HG03442 (cell line): ENCODE results near the gene DLGAP5.

Experiments
- ATAC-seq: cut with Tn5 transposase; IDR thresholded peaks from one replicate; pipeline ENCODE4 v1.9.1; 2021; ENCODE audit warnings: mild to moderate bottlenecking, moderate library complexity; ENCODE audit not compliant: unreplicated experiment

Gene DLGAP5

GRCh38 chr14:55116246-55117030 lies 74.9 kb downstream of the DLGAP5 start:
- ATAC-seq: no peak

GRCh38 chr14:55115861-55116245 lies 75.5 kb downstream of the DLGAP5 start:
- ATAC-seq: no peak

GRCh38 chr14:55115460-55115859 lies 75.9 kb downstream of the DLGAP5 start:
- ATAC-seq: no peak

- ATAC-seq: no peak
These were observed 76.7 kb downstream of the DLGAP5 start for GRCh38 chr14:55114720-55115119.

- ATAC-seq: no peak
These were observed 80.2 kb downstream of the DLGAP5 start for GRCh38 chr14:55111122-55111708.

- no peak for ATAC-seq
These were observed 81.5 kb downstream of the DLGAP5 start for GRCh38 chr14:55109836-55110235.

- peak; percentile 71 for ATAC-seq
These were observed 83.4 kb downstream of the DLGAP5 start for GRCh38 chr14:55107766-55108554.

GRCh38 chr14:55105991-55106390 lies 85.4 kb downstream of the DLGAP5 start:
- no peak for ATAC-seq

- ATAC-seq: no peak
These were observed 87.1 kb downstream of the DLGAP5 start for GRCh38 chr14:55103971-55104954.

GRCh38 chr14:55103005-55103640 lies 88.3 kb downstream of the DLGAP5 start:
- peak; percentile 34 for ATAC-seq

GRCh38 chr14:55102141-55102621 lies 89.2 kb downstream of the DLGAP5 start:
- peak; percentile 63 for ATAC-seq

GRCh38 chr14:55101698-55102097 lies 89.7 kb downstream of the DLGAP5 start:
- no peak for ATAC-seq

- ATAC-seq: no peak
These were observed 91.6 kb downstream of the DLGAP5 start for GRCh38 chr14:55099756-55100155.

GRCh38 chr14:55098561-55098898 lies 92.9 kb downstream of the DLGAP5 start:
- ATAC-seq: no peak
